NCI-H446 treated with DMSO at 0.1 percent for 48 hours (cell line): ENCODE data around the gene C9orf50.

Source experiments
- DNase-seq: peaks from one replicate; lab custom pipeline; 2025; lab: John Stamatoyannopoulos, UW

C9orf50 gene

DNA sequence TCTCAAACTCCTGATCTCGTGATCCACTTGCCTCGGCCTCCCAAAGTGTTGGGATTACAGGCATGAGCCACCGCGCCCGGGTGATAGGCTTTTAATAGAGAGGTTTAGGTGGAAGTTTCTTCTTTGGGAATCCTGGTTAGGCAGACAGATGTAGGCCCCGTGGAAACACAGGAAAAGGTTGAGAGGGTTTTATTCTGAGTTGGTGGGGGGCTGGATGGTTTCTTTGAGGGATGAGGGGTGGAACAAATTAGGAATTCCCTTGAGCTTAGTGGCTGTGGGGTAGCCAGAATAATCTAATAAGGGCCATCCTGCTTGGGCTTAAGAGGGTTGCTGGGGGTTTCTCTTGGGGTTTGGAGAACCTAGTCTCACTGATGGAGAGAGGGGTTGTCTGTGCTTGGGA lies 30.4 kb downstream of the C9orf50 start:
- DNase-seq: no peak

DNA sequence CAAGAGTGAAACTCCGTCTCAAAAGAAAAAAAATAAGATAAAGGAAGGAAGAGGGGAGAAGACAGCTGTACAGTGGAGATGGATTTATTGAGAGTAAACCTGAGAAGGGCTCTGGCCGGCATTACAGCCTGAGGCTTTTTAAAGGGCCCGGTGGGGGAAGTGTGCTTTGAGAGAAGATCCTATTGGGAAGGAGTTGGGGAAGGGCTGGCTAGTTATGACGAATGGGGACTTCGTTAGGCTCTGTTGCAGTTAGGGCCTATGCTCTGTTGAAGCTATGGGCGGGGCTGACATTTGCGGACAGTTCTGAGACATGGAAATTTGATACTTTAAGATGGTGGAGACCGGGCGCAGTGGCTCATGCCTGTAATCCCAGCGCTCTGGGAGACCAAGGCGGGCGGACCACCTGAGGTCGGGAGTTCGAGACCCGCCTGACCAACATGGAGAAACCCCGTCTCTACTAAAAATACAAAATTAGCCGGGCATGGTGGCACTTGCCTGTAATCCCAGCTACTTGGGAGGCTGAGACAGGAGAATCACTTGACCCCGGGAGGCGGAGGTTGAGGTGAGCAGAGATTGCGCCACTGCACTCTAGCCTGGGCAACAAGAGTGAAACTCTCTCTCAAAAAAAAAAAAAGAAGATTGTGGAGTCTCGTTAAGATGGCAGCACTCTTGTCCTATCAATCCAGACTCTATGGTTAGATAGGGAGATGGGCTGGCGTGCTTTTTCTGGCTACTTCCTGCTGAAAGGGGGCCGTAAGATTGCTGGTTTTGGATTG lies 33.2 kb downstream of the C9orf50 start:
- no peak for DNase-seq

DNA sequence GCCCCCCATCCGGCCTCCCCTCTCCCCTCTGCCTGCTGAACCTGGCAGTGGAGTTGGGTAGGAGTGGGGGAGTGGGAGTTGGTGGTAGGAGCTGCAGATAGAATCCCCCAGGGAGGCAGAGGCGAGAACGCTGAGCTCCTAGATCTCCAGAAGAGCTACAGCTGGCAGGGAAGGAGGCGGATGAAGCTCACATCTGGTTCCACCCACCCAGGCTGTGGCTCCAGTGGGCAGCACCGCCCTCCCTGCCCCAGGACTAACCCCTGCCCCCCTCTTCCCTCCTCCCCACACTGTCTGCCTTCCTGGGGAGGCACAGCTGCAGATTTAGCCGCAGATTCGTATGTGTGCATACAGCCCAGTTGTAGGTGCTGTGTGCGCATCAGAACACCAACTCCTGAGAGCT lies 34.2 kb downstream of the C9orf50 start:
- DNase-seq: no peak

DNA sequence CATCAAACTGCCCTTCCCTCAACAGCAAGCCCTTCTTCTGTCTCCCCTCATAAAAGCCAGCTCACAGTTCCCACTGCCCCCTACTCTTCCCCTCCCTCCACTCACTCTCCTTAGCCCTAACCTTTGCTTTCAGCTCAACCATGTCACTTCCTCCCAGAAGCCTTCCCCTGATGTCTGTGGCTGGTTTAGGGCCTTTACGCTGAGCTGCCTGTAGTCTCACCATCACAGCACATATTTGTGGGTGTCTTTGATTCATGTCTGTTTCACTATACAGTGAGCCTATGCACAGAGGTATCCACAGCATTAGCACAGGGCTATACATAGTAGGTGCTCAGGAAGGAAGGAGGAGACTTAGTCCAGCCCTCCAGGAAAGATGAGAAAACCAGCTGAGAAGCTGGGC lies 34.7 kb downstream of the C9orf50 start:
- DNase-seq: no peak

DNA sequence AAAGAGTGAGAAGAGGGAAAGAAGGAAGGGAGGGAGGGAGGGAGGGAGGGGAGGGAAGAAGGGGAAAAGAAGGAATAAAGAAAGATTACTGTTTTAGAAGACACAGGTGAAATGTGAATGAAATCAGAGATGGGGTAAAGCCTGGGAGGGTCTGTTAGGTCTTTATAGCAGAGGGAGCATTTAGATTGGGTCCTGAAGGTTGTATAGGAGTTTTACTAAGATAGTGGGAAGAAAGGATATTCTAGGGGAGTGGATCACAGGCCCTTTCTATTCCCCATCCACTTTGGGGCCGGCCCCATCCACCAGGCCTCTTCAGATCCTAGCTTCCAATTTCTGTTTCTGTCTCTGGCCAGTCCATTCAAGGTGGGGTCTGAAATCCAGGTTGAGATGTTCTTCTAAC lies 35.5 kb downstream of the C9orf50 start:
- no peak for DNase-seq

DNA sequence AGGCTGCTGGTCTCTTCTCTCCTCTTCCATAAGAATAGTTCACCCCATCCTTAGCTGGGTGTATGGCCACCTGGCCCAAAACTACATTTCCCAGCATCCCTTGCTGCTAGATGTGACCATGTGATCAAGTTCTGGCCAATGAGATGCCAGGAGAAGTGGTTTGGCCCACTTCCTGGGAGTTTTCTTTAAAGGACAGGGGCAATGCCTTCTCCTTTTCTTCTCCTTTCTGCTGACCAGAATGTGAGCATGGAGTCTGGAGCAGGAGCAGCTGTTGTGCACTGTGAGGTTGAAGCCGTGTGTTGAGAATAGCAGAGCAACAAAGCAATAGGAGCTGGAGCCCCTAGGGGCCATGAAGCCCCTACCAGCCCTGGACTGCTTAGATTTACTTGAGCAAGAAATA lies 36.8 kb downstream of the C9orf50 start:
- DNase-seq: no peak

DNA sequence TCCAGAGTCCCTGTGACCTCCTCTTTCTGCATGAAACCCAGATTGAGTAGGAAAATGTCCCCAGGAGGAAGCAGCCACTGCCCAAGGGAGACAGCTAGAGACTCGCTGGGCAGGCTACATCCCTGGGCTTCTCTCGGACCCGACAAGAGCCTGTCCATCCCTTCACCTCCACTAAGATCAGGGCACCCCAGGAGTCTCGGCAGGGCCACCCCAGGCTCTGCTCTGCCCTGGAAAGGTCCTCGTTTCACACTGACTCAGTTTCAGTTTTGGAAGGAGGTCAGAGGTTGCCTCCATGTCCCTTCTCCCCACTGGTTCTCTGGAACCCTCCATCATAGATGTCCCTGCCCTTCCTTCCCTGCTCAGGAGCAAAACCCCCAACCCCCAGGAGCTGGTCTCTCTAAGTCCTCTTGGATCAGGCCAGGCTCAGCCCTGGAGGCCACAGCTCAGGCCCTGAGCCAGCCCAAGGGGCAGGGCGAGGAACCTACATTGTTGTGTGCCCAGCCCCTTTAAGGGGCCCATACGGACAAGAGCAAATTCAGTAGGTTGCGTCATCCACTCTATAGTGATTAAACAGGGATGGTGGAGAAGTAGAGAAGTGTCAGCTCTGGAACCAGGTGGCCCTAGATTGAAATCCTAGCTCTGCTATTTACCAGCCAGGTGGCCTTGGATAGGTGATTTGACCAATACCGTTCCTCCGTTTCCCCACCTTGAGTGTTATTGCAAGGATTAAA lies 37.4 kb downstream of the C9orf50 start:
- DNase-seq: no peak

DNA sequence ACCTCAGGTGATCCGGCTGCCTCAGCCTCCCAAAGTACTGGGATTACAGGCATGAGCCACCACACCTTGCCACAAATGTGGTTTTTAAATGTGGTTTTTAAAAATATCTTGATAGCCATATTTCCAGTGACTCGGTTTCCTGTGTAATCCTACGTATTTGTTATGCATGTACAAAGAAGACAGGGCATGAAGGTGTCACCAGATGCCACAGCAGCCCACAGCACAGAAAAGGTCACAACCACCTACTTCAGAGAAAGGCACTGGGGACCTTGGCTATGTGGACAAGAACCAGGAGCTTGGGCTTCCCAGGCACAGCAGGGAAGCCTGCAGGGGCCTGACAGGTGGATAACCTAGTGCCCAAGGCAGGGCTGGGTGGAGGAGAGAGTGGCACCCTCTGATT lies 38.0 kb downstream of the C9orf50 start:
- no peak for DNase-seq

DNA sequence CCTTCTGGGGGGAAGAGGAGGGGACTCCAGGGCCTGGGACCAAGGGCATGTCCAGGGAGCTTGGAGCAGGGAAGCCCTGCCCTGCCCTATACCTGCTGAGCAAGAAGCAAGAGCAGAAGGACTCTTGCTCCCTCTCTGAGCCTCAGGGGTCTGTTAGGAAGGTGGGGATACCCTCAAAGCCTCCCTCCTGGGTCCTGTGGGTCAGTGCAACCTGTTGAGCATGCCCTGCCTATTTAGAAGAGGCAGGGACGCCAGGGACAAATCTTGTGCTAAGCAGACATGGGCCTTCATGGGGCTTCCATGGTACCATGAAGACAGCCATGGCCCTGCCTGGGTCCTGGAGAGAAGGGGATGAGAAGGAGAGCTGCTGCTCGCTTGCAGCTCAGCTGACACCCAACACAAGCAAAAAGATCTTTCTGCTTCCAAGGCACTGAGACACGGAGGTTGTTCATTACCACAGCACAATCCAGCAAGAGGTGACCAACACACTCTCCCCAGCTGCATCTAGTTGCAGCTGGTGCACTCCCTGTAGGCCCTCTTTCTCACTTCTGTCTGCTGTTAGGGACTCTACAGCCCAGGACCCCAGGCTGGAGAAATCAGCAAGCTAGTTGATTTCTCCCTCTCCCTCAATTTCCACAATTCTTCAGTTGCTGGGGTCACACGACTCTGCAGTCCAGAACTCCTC lies 39.3 kb downstream of the C9orf50 start:
- no peak for DNase-seq

DNA sequence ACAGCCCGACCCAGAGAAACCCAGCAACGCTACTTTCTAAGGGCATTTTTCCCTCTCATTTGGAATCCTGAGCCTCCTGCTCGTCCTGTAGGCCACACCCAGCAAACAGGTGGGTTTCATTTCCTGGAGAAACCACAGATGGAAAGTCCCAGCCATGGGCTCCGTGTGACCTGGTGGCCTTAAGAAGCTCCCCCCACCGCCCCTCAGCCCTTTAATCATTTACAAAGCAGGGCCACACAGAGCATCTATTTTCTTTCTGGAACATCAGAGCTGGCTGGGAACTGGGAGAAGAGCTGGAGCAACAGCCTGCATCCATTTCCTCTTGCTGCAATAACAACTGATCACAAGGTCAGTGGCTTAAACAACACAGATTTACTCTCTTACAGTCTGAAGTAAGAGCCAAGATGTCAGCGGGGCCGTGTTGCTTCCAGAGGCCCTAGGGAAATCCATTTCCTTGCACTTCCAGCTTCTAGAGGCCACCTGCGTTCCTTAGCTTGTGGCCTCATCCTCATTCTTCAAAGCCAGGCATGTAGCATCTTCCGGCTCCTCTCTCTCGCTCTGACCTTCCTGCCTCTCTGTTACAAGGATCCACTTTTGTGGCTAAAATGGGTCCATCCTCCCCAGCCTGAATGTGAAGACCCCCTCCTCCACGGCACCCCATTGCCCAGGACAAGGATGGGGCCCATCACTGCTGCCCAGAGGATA lies 40.5 kb downstream of the C9orf50 start:
- DNase-seq: no peak

DNA sequence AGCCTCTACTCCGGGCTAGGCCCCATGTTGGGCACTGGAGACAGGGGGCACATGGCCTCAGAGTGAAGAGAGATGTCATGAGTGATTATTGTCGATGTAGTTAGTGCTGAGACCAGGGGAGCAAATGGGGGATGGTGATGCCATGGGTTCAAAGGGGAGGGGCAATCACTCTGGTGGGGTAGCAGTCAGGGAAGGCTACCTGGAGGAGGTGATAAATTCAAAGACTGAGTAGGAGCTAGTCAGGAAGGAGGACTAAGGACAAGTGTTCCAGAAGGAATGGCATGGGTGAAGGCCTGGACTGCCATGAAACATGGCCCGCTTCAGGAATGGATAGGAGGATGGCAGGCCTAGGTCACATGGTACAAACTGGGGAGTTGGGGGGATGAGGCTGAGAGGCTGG lies 41.6 kb downstream of the C9orf50 start:
- no peak for DNase-seq

DNA sequence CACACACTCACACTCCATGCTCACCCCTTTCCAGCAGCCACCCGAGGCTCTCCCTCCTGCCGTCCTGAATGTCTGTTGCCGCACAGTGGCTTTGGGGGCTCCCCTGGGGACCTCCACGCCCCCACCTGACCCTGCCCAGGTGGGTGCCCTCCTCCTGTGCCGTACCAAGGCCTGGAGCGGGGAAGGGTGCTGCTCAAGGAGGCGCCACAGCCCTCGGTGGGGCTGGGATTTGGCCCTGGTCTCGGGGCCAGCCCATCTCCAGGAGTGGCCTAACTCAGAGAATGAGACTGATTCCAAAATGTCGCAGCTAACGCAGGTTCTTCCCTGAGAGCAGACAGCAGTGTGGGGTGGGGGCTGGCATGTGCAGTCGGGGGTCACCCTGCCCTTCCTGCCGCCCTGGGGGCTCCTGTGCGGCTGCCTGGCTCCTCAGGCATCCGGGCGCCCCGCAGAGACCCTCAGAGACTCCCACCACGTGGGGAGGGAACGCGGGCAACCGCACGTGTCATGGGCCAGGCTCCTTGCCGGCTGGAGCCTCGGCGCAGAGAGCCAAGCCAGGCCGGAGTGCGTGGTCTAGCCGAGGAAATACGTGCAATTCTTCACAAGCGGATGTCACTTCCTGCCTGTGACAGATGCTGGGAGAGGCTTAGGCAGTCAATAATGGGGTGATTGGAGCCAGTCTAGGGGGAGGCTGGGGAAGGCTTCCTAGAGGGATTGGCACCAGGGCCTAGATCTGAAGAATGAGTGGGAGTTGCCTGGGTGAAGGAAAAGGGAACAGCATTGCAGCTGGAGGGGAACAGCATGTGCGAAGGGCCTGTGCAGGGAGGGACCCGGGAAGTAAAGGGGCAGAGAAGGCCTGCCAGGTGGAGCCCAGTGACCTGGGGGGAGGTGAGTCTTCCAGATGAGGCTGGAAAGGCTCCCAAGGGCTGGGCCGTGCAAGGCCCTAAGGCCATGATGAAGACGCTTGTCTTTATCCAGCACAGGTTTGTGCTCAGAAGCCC lies 44.1 kb downstream of the C9orf50 start:
- DNase-seq: no peak

DNA sequence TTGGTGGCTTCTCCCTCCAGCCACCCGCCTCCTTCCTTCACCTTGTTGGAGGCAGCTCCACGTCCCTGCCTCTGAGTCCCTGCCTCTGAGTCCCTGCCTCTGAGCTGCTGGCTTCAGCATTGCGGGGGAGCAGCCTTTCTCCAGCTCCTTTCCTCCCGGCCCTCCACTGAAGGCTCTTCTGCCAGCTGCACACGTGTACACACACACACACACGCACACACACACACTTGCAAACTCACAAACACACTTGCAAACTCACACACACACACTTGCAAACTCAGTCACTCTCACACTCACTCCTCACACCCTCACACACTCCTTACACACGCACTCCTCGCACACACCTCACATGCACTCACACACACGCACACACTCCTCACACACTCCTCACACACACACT lies 45.1 kb downstream of the C9orf50 start:
- no peak for DNase-seq

DNA sequence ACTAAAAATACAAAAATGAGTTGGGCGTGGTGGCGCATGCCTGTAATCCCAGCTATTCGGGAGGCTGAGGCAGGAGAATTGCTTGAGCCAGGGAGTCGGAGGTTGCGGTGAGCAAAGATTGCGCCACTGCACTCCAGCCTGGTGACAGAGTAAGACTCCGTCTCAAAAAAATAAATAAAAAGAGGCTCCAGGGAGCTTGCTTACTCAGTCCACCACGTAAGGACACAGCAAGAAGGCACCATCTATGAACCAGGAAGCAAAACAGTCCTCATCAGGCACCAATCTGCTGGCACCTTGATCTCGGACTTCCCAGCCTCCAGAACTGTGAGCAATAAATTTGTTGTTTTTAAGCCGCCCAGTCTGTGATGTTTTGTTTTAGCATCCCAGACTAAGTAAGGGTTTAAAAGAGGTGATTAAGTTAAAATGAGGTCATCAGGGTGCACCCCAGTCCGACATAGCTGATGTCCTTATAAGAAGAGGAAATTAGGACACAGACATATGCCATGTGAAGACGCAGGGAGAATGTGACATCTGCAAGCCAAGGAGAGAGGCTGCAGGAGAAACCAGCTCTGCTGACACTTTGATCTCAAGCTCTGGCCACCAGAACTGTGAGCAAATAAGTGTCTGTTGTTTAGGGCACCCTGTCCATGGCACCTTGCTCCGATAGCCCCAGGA lies 45.9 kb downstream of the C9orf50 start:
- DNase-seq: no peak

DNA sequence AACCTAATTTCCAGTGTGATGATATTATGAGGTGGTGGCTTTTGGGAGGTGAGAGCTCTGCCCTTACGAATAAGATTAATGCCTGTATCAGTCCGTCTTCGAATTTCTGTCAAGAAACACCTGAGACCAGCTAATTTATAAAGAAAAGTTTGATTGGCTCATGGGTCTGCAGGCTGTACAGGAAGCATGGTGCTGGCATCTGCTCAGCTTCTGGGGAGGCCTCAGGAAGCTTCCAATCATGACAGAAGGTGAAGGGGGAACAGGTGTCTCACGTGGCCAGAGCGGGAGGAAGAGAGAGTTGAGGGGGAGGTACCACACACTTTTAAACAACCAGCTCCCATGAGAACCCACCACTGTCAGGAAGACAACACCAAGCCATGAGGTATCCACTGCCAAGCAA lies 46.9 kb downstream of the C9orf50 start:
- DNase-seq: no peak

DNA sequence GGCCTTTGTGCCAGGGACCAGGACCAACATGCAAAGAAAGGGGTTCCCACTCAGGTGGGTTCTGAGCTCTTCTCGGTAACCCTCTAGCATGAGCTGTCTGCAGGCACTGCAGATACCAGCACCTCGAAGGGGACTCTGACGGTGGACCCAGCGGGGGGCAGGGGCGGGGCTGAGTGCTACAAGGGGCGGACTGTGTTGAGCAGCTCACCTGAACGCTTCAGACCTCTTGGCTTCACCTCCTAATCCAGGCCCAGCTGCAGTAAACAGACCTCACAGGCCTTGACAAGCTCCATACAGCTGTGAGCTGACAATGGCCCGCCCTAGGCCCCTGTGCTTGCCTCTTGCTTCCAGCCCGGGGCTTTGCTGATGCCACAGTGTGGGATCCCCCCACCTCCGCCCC lies 48.4 kb downstream of the C9orf50 start:
- DNase-seq: no peak

DNA sequence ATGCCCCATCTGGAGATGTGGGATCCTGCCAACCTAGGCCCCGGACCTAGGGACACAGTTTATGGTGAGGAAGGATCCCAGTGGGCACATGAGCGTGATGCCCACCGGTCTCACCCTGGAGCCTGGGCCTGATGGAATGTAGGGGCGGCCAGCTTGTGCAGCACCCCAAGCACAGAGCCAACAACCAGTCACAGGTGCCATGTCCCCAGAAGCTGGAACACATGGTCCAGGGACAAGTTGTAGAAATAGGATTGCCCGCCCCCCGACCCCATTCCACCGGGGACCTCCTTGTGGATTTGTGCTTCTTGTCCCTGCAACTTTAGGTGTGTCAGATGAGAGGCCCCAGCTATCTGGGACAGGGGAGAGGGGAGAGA lies 48.9 kb downstream of the C9orf50 start:
- DNase-seq: no peak

DNA sequence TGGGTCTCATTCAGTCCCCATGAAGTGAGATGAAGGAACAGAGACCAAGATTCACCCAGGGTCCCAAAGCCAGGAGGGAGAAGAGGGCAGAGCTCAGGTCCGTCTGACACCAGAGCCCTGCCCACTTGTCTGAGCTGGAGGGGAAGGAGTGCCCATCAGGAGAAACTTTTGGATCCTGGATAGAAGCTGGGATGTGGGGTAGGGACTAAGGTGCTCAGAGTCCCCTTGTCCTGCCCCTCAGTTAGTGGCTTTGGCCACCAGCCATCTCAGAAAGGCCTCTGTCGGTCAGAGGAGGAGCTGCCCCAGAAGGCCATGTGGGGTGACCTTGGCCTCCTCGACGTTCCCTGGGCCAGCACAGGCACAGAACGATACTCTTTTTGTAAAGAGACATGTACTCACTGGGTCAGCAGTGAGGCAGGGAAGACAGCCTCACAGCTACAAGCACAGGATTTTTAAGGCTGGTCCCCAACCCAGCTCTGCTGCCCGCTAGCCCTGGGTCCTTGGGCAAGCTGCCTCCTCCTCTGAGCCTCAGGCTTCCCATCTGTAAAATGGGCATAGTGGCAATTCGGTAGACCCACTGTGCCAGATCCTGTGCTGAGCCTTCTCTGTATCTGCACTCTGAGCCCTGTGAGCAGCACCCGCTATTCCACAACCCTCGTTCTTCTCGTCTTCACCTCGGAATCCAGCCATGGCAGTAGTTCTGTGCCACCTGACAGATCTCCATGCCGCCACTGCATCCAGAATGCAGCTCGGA lies 49.4 kb downstream of the C9orf50 start:
- no peak for DNase-seq

DNA sequence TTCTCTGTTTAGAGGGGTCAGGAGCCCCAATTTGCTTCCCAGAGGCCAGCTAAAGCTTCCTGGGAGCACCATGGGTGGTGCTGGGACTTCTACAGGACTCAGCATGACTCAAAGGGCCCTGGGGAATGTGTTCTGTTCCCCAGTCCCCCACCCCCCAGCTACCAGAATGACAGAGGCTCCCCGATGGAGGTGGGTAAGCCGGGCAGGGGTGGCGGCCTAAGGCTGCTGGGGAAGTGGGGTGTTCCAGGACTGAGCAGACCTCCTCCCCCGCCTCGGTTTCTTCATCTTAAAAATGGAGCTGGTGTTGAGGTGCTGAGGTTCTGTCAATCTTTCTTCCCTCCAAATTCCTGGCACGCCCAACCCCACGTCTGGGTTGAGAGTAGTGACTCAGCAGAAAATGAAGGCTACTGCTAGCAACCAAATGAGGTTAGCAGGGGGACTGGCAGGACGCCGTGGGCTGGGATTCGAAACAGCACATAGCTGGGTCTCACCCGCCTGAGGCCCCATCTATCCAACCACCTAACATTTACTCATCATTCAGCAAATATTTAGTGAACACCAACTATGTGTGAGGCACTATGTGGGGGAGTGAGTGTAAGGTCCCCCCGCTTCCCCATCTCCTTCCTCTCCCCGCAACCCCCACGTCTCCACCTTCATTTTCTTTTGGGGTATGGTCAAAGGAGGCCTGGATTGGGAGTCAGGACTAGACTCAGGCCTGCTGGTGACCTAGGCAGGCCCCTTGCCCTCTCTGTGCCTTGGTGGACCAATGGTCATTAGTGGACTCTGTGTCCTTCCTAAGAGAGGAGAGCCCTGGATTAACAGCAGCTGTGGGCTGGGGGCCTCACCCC lies 50.2 kb downstream of the C9orf50 start:
- DNase-seq: no peak
